ENCODE measurements around the gene REC8. TPM values are rescaled to one million over a fixed set of nuclear protein-coding genes. Genes with fewer than 3 reads are reported as not detected.
A peak's percentile ranks its signal among the peaks of the same experiment; 100 is the strongest.

The REC8 gene
- total and polyA plus RNA-seq, 2 of the 13 experiments (the other 11 are each of a cell fraction or from before 2014, with no cell fraction given): 3.4 to 14.7 TPM

- ATAC-seq: no peak
- TF ChIP-seq ZNF792 (CRISPR knock-in tag; IDR thresholded peaks at IDR 0.05) (no peak), JUNB (CRISPR knock-in tag; IDR thresholded peaks at IDR 0.05; ENCODE audit: borderline replicate concordance) (no peak), ZNF629 (CRISPR knock-in tag; conservative IDR thresholded peaks at IDR 0.05) (no peak), ZNF678 (CRISPR knock-in tag; IDR thresholded peaks at IDR 0.05) (no peak), TEAD3 (CRISPR knock-in tag; optimal IDR thresholded peaks at IDR 0.05; ENCODE audit: borderline replicate concordance) (no peak), ELK4 (CRISPR knock-in tag; IDR thresholded peaks at IDR 0.05; ENCODE audit: borderline replicate concordance) (no peak), PITX1 (CRISPR knock-in tag; IDR thresholded peaks at IDR 0.05) (0 out of 2 replicates have a peak, but pooled peaks have one; percentile 18), REXO4 (CRISPR knock-in tag; IDR thresholded peaks at IDR 0.05; ENCODE audit: borderline replicate concordance) (no peak), ZNF460 (CRISPR knock-in tag; IDR thresholded peaks at IDR 0.05; ENCODE audit: borderline replicate concordance) (no peak), ZBTB21 (CRISPR knock-in tag; IDR thresholded peaks at IDR 0.05) (no peak), FOXO4 (CRISPR knock-in tag; conservative IDR thresholded peaks at IDR 0.05) (0 out of 2 replicates have a peak, but pooled peaks have one; percentile 81), KLF15 (CRISPR knock-in tag; IDR thresholded peaks at IDR 0.05; ENCODE audit: borderline replicate concordance) (0 out of 2 replicates have a peak, but pooled peaks have one; percentile 58), ZNF431 (CRISPR knock-in tag; IDR thresholded peaks at IDR 0.05; ENCODE audit: borderline replicate concordance, low read depth) (no peak), ZNF550 (CRISPR knock-in tag; IDR thresholded peaks at IDR 0.05; ENCODE audit: borderline replicate concordance) (no peak), JUND (CRISPR knock-in tag; IDR thresholded peaks at IDR 0.05) (no peak), MYPOP (CRISPR knock-in tag; IDR thresholded peaks at IDR 0.05) (no peak), ZMYM4 (CRISPR knock-in tag; IDR thresholded peaks at IDR 0.05) (no peak), FOXK1 (CRISPR knock-in tag; IDR thresholded peaks at IDR 0.05; ENCODE audit: borderline replicate concordance, low read depth) (no peak), MEF2D (CRISPR knock-in tag; IDR thresholded peaks at IDR 0.05) (0 out of 2 replicates have a peak, but pooled peaks have one; percentile 7), SATB2 (CRISPR knock-in tag; IDR thresholded peaks at IDR 0.05) (no peak)
- no peak overlapping the region for H3K9ac ChIP-seq (ENCODE audit: insufficient read depth, low read depth, low read length)
- peaks cover 15% of the 10 kb centered on the region for H3K79me2 ChIP-seq (ENCODE audit: insufficient read depth, low read length)
- ChIA-PET CTCF (ENCODE audit: low intra/inter-chr PET ratio, low total read pairs) (no interaction called here), POLR2A (interaction anchor here (1.5 to 22.7 kb wide), 5 partner anchors 8 to 38 kb away, joined by 4 to 977 read pairs (median 16); partner anchors contain the start of genes DCAF11, EMC9, NRL and PCK2)
- intact Hi-C loops (cut with micrococcal nuclease; ENCODE audit: unreplicated experiment) (no loop called here), in situ Hi-C loops (cut with HindIII; ENCODE audit: extremely low pct_ligation_motif_present, low pct_unique_long_range_greater_than_20kb) (loop anchor here (25.0 kb wide), 1 partner anchor 821 kb away; the partner anchor contains the start of genes BCL2L2, PABPN1 and PPP1R3E)
- peaks cover 4% of the 10 kb centered on the region; the same call in 1 of the 2 replicates for H4K20me1 ChIP-seq (ENCODE audit: insufficient read depth, low read length)
- no peaks in the 10 kb centered on the region; a peak in 1 of 5 replicates for H3K27me3 ChIP-seq (ENCODE audit: control insufficient read depth in 1 of 2, insufficient read depth in 2 of 2, low read length in 2 of 2)
- no peak for DNase-seq (ENCODE audit: low spot score)
- no peak overlapping the region for H3K27ac ChIP-seq (ENCODE audit: extremely low read length, insufficient read depth, low read length)
- H3K4me3 ChIP-seq (replicated peaks in 1 of 3; ENCODE audit: insufficient read depth in 1 of 3, low read depth in 2 of 3, low read length in 3 of 3): no peak overlapping the region
- no peak overlapping the region for H3K4me2 ChIP-seq (ENCODE audit: low read depth, low read length)
- H3K9me3 ChIP-seq (ENCODE audit: low read length): no peaks in the 10 kb centered on the region
- no TSS peak for BruUV-seq (replicated peaks)
- 86% methylated on average over 2 of the region's 2 CpGs for WGBS (ENCODE audit: low lambda C conversion rate)
- H3K36me3 ChIP-seq (replicated peaks in 1 of 2; ENCODE audit: control insufficient read depth in 1 of 2, insufficient read depth in 2 of 2, low read length in 2 of 2): peaks cover 2 to 9% of the 10 kb centered on the region in 2 experiments
- H3K4me1 ChIP-seq (ENCODE audit: insufficient read depth, low read length): peaks cover 64% of the 10 kb centered on the region
- no peak overlapping the region for H2AFZ ChIP-seq (ENCODE audit: low read length)
- FAIRE-seq: no peak
These were observed 38.9 kb upstream of the REC8 start for GRCh38 chr14:24132976-24133375.

Data from HepG2 (cell line).